Skeletal muscle cell (primary cell): ENCODE measurements around the gene HELB.

Experiments
- DNase-seq: peaks from one replicate; pipeline ENCODE4 v3.0.0-alpha.2; 2010; ENCODE audit warnings: low read depth
- H3K4me3 ChIP-seq: 2 replicates; pipeline ENCODE4 v1.5.1; 2011; ENCODE audit warnings: low read depth, mild to moderate bottlenecking, control low read depth, low read length, moderate library complexity

The HELB gene

GRCh38 chr12:66301944-66302826, at the start of gene HELB:
Gene HELB (plus strand): TSS chr12:66302493. CDS start chr12:66302604, 111 bp downstream.
- peak; percentile 82 for DNase-seq
- H3K4me3 ChIP-seq, result peak within 1 kb of the TSS; percentile 74

GRCh38 chr12:66252771-66253170, 49.5 kb upstream of the HELB start:
- H3K4me3 ChIP-seq, result no peak overlapping the region
- DNase-seq, result no peak

- H3K4me3 ChIP-seq, result no peak overlapping the region
- no peak for DNase-seq
Measured at GRCh38 chr12:66255737-66256136, 46.6 kb upstream of the HELB start.

DNA sequence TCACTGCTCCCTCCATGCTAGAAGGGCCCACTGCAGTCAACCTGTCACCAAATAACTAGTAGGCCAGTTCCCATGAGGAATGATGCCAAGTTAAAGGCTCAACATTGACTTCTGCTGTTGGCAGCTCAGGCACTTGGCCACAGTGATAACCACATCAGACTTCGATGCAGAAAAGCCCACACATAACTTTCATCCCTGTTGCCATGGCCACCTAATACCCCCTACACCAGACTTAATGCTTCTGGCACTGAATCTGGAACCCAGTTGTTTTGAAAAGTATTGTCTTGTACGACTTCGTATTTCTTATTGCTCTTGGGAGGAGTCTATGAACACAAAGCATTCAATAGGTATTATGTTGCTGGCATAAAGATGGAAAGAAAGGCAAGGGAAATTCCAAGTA, 44.3 kb upstream of the HELB start:
- H3K4me3 ChIP-seq, result no peak overlapping the region
- no peak for DNase-seq

DNA sequence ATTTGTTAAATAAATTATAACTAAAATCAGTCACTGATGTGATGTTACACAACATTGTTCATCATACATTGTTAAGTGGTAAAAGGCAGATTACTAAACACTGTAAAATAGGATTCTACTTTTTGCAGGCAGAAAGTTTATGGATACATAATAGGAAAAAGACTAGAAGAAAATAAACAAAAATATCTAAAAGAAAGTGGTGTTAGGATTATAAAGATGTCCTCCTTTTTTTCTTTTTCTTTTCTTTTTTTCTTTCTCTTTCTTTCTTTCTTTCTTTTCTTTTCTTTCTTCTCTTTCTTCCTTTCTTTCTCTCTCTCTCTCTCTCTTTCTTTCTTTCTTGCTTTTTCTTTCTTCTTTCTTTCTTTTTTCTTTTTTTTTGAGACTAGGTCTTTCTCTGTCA, 39.6 kb upstream of the HELB start:
- DNase-seq, result no peak
- no peak overlapping the region for H3K4me3 ChIP-seq

DNA sequence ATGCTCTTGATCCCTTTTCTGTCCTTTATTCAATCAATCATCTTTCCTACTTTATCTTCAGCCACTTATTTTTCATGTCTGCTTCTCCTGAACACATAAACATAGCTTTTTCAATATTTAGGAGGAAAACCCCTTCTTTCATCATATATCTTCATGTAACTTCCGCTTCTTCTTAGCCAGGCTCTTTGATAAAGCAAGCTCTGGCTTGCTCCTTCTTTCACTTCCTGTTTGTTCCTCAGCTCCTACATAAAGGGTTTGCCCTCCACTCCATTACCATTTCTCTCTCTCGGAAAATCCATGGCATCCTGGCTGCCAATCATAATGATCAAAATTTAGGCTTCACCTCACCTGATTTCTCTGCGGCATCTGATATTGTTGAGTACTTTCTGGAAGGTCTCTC, 33.7 kb upstream of the HELB start:
- no peak for DNase-seq
- no peak overlapping the region for H3K4me3 ChIP-seq

- H3K4me3 ChIP-seq, result no peak overlapping the region
- no peak for DNase-seq
Measured at GRCh38 chr12:66269142-66269541, 33.2 kb upstream of the HELB start.

DNA sequence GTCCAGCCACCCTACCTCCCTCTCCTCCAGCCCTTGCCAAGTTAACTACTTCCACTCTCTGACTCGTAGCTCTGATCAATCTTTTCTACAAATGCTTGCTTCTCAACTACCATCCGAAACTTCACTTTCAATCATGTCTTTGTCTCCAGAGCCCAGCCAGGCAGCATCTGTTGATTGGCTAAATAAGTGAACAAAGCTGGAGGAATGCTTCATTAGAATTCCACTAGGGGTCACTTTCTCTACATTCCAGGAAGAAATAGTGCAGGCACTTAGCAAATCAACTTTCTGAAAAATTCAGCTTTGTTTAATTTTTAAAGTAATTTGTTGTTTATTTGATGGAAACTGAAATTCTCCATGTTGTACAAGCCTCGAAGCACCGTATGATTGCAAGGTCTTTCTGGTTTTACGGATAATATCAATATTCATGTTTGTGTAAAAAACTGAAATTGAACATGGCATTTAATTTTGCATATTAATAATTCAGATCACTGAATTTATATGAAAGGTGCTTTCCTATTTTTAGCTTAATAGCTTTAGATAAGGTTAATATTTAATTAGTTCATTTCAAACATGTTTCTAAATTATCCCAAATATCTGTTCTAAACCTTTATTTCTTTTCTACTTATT, 32.4 kb upstream of the HELB start:
- H3K4me3 ChIP-seq, result no peak overlapping the region
- no peak for DNase-seq

- no peak for DNase-seq
- H3K4me3 ChIP-seq, result no peak overlapping the region
Measured at GRCh38 chr12:66270613-66271012, 31.7 kb upstream of the HELB start.

GRCh38 chr12:66272650-66273049, 29.6 kb upstream of the HELB start:
- DNase-seq, result no peak
- H3K4me3 ChIP-seq, result no peak overlapping the region

GRCh38 chr12:66273147-66273546, 29.1 kb upstream of the HELB start:
- H3K4me3 ChIP-seq, result no peak overlapping the region
- DNase-seq, result no peak

- DNase-seq, result no peak
- H3K4me3 ChIP-seq, result no peak overlapping the region
Measured at GRCh38 chr12:66275040-66275439, 27.3 kb upstream of the HELB start.

GRCh38 chr12:66279123-66279712, 23.1 kb upstream of the HELB start:
- H3K4me3 ChIP-seq, result no peak overlapping the region
- no peak for DNase-seq

- H3K4me3 ChIP-seq, result no peak overlapping the region
- no peak for DNase-seq
Measured at GRCh38 chr12:66280561-66280960, 21.7 kb upstream of the HELB start.

GRCh38 chr12:66282244-66282643, 20.0 kb upstream of the HELB start:
- DNase-seq, result no peak

GRCh38 chr12:66287275-66287674, 15.0 kb upstream of the HELB start:
- H3K4me3 ChIP-seq, result no peak overlapping the region

More at GRCh38 chr12:66282244-66282643, 20.0 kb upstream of the HELB start:
- no peak overlapping the region for H3K4me3 ChIP-seq

GRCh38 chr12:66288121-66288520, 14.2 kb upstream of the HELB start:
- no peak for DNase-seq
- no peak overlapping the region for H3K4me3 ChIP-seq

More at GRCh38 chr12:66287275-66287674, 15.0 kb upstream of the HELB start:
- no peak for DNase-seq

DNA sequence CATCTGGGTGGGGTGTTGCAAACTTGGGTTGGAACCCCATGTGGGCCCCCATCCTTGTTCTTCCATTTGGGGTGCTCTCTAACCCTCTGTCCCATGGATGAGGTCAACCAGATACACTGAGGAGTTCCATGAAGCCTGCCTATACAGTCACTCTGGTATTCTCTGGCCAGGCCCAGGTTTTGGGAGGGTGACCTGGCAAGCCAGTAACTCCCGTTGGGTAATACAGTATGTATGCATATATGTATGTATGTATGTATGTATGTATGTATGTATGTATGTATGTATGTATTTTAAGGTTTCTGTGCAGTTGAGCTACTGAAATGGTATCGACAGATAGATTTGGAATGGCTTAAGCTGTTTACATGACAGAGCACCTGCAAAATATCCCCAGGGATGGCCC, 12.8 kb upstream of the HELB start:
- no peak for DNase-seq
- no peak overlapping the region for H3K4me3 ChIP-seq

DNA sequence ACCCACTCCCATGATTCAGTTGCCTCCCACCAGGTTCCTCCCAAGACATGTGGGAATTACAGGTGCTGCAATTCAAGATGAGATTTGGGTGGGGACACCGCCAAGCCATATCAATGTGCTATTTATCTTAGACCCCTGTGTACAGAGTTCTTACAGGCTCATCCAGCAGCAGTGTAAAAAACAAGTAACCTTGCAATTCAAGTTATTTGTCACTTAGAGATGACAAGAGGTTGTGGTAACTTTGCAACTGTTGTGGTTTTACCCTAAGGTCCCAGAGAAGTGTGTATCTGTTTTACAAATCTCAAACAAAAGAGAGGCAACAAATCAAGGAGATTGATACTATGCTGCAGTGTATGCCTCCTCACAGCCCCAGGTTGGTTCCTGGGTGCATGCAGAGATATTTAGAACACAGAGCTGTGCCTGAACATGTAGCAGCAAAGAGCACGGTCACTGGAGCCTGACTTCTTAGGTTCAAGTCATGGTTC, 11.5 kb upstream of the HELB start:
- no peak for DNase-seq
- H3K4me3 ChIP-seq, result no peak overlapping the region

GRCh38 chr12:66296176-66296683, 6.1 kb upstream of the HELB start:
- no peak overlapping the region for H3K4me3 ChIP-seq
- DNase-seq, result no peak
